CD14-positive monocyte (primary cell): ENCODE results near the gene SLC6A5. TPM values are rescaled to one million over a fixed set of nuclear protein-coding genes. Genes with fewer than 3 reads are reported as not detected.

Experiments used
- DNase-seq, 3 donors: peaks; one replicate each; pipeline ENCODE4 v3.0.0-alpha.2; 2011 to 2022
- H2AFZ ChIP-seq: 2 replicates; pipeline ENCODE4 v1.6.0; 2012; ENCODE audit warnings: mild to moderate bottlenecking, low read depth, low read length, inconsistent platforms; ENCODE audit not compliant: insufficient read depth, poor library complexity, severe bottlenecking
- H3K27ac ChIP-seq, 2 donors: 1 replicate in 1 of 2; 2 replicates in 1 of 2; pipeline ENCODE4 v1.5.1; 2012 to 2013; ENCODE audit warnings: low read length in 2 of 2, control low read depth in 1 of 2, inconsistent platforms in 1 of 2, low read depth in 1 of 2, mild to moderate bottlenecking in 1 of 2
- H3K27me3 ChIP-seq, 2 donors: one replicate each; pipeline versions ENCODE4 v1.6.0 to v1.6.1; 2011 to 2013; ENCODE audit warnings: low read length in 2 of 2; ENCODE audit not compliant: control insufficient read depth in 2 of 2, insufficient read depth in 2 of 2
- H3K36me3 ChIP-seq, 2 donors: replicated peaks in 1 of 2; 1 replicate in 1 of 2; 2 replicates in 1 of 2; pipeline versions ENCODE4 v1.5.1 to v1.6.1; 2012 to 2013; ENCODE audit warnings: low read length in 2 of 2, control low read depth in 1 of 2, inconsistent platforms in 1 of 2, mild to moderate bottlenecking in 1 of 2; ENCODE audit not compliant: insufficient read depth in 2 of 2, control insufficient read depth in 1 of 2
- H3K4me1 ChIP-seq, 2 donors: 1 replicate in 1 of 2; 2 replicates in 1 of 2; pipeline versions ENCODE4 v1.5.1 to v1.6.1; 2012 to 2013; ENCODE audit warnings: low read length in 2 of 2, control low read depth in 1 of 2, inconsistent platforms in 1 of 2, mild to moderate bottlenecking in 1 of 2, moderate library complexity in 1 of 2; ENCODE audit not compliant: insufficient read depth in 2 of 2, control insufficient read depth in 1 of 2
- H3K4me2 ChIP-seq: replicated peaks from 2 replicates; pipeline ENCODE3; 2012; ENCODE audit warnings: low read length, moderate library complexity, mild to moderate bottlenecking; ENCODE audit not compliant: poor library complexity, severe bottlenecking; ENCODE audit errors: extremely low read depth
- H3K4me3 ChIP-seq, 3 experiments: fragments of 200-600 bp in 1 of 3; sonication (generic) in 1 of 3; replicated peaks in 1 of 3; 1 replicate in 2 of 3; 2 replicates in 1 of 3; pipeline ENCODE4 v1.5.1; 2011 to 2013; ENCODE audit warnings: low read length in 3 of 3, mild to moderate bottlenecking in 3 of 3, control low read depth in 2 of 3, low read depth in 2 of 3, inconsistent platforms in 1 of 3, moderate library complexity in 1 of 3
- H3K79me2 ChIP-seq: 2 replicates; pipeline ENCODE4 v1.6.0; 2012; ENCODE audit warnings: mild to moderate bottlenecking, control low read depth, inconsistent platforms, low read length, moderate library complexity; ENCODE audit not compliant: insufficient read depth
- H3K9ac ChIP-seq: 2 replicates; pipeline ENCODE4 v1.6.0; 2017; ENCODE audit warnings: low read length, mild to moderate bottlenecking; ENCODE audit not compliant: insufficient read depth, poor library complexity, severe bottlenecking
- H3K9me3 ChIP-seq, 2 donors: replicated peaks in 1 of 2; 1 replicate in 1 of 2; 2 replicates in 1 of 2; pipeline versions ENCODE4 v1.5.1 to v1.6.1; 2012 to 2013; ENCODE audit warnings: low read length in 2 of 2, control low read depth in 1 of 2; ENCODE audit not compliant: control insufficient read depth in 1 of 2, insufficient read depth in 1 of 2
- H4K20me1 ChIP-seq: 2 replicates; pipeline ENCODE4 v1.6.0; 2012; ENCODE audit warnings: mild to moderate bottlenecking, low read length, control low read depth, moderate library complexity; ENCODE audit not compliant: insufficient read depth
- H3K27ac Mint-ChIP-seq, 7 donors: one replicate each; pipeline ENCODE4 v1.8.0; 2020; ENCODE audit warnings: mild to moderate bottlenecking in 7 of 7, mixed read lengths in 7 of 7, moderate library complexity in 6 of 7, inconsistent platforms in 2 of 7
- H3K27me3 Mint-ChIP-seq, 3 donors: one replicate each; pipeline ENCODE4 v1.8.0; 2021 to 2022; ENCODE audit warnings: low read depth in 3 of 3, mild to moderate bottlenecking in 3 of 3, mixed read lengths in 3 of 3, moderate library complexity in 3 of 3, inconsistent platforms in 1 of 3
- H3K36me3 Mint-ChIP-seq, 2 donors: one replicate each; pipeline ENCODE4 v1.8.0; 2020; ENCODE audit warnings: mixed read lengths in 2 of 2, inconsistent platforms in 1 of 2, mild to moderate bottlenecking in 1 of 2
- H3K4me1 Mint-ChIP-seq: one replicate; pipeline ENCODE4 v1.8.0; 2020; ENCODE audit warnings: mild to moderate bottlenecking, mixed read lengths
- H3K4me3 Mint-ChIP-seq, 2 donors: one replicate each; pipeline ENCODE4 v1.8.0; 2020; ENCODE audit warnings: mild to moderate bottlenecking in 2 of 2, mixed read lengths in 2 of 2, moderate library complexity in 1 of 2
- H3K9me3 Mint-ChIP-seq, 7 donors: one replicate each; pipeline ENCODE4 v1.8.0; 2020 to 2022; ENCODE audit warnings: mixed read lengths in 7 of 7, mild to moderate bottlenecking in 6 of 7, moderate library complexity in 6 of 7, inconsistent platforms in 2 of 7
- CTCF ChIP-seq: fragments of 200-600 bp; IDR thresholded peaks from one replicate; pipeline ENCODE4 v1.8.0; 2022; ENCODE audit warnings: antibody characterized with exemption, mild to moderate bottlenecking
- WGBS: methylation state at CpG from one replicate; pipeline ENCODE4 v1.1.5; 2013; ENCODE audit warnings: missing lambda C conversion rate; ENCODE audit not compliant: insufficient coverage; 5-methylcytosine and 5-hydroxymethylcytosine counted together
- intact Hi-C, 2 donors: fragments of 100-400 bp; cut with micrococcal nuclease; formaldehyde crosslinking; loops; one replicate each; pipeline versions ENCODE4 v1.15.0 to v1.15.1; 2023
- polyA plus RNA-seq, 3 donors: library from polyadenylated mRNA; depleted of rRNA in 1 of 3; unstranded in 2 of 3; stranded (reverse) in 1 of 3; fragments of 300-500 nt in 2 of 3; fragments of >200 nt in 1 of 3; fragmentation: Illumina TruSeq in 2 of 3; gene quantifications; 1 replicate in 2 of 3; 2 replicates in 1 of 3; pipeline ENCODE4 v1.2.3, GENCODE V29; 2012 to 2021

SLC6A5 gene
- polyA plus RNA-seq, 3 donors = not detected

- H3K4me1 Mint-ChIP-seq = peaks cover 5% of the 10 kb centered on the region
- no CpG with 5 or more reads among the region's 2 CpGs for WGBS
- no peaks in the 10 kb centered on the region for H3K4me1 ChIP-seq
These were observed 21.6 kb downstream of the SLC6A5 start for GRCh38 chr11:20620988-20621387.

GRCh38 chr11:20621679-20622078 lies 22.3 kb downstream of the SLC6A5 start:
- Histone ChIP-seq H3K9ac (no peak overlapping the region), H3K27me3 (peaks cover 10 to 22% of the 10 kb centered on the region in 2 donors), H3K4me2 (no peak overlapping the region), H3K36me3 (no peaks in the 10 kb centered on the region), H3K4me1 (no peaks in the 10 kb centered on the region), H3K79me2 (no peaks in the 10 kb centered on the region), H3K27ac (no peak overlapping the region), H3K9me3 (no peaks in the 10 kb centered on the region), H3K4me3 (no peak overlapping the region), H2AFZ (no peak overlapping the region), H4K20me1 (no peaks in the 10 kb centered on the region)
- no peak for TF ChIP-seq CTCF
- intact Hi-C loops = no loop called here
- peaks cover 0 to 2% (median 0%) of the 10 kb centered on the region in 7 donors for H3K9me3 Mint-ChIP-seq
- no peak overlapping the region for H3K4me3 Mint-ChIP-seq
- peaks cover 22 to 32% (median 28%) of the 10 kb centered on the region in 3 donors for H3K27me3 Mint-ChIP-seq
- 69% methylated on average over 6 of the region's 6 CpGs for WGBS
- DNase-seq = no peak
- peaks cover 5% of the 10 kb centered on the region for H3K4me1 Mint-ChIP-seq
- no peak overlapping the region for H3K27ac Mint-ChIP-seq
- no peaks in the 10 kb centered on the region for H3K36me3 Mint-ChIP-seq

More at GRCh38 chr11:20620988-20621387, 21.6 kb downstream of the SLC6A5 start:
- H3K27me3 ChIP-seq = peaks cover 14 to 28% of the 10 kb centered on the region in 2 donors
- Mint-ChIP-seq H3K4me3 (no peak overlapping the region), H3K9me3 (peaks cover 0 to 2% (median 0%) of the 10 kb centered on the region in 7 donors), H3K27me3 (peaks cover 22 to 36% (median 31%) of the 10 kb centered on the region in 3 donors), H3K27ac (no peak overlapping the region), H3K36me3 (no peaks in the 10 kb centered on the region)
- no peak for TF ChIP-seq CTCF
- no peak for DNase-seq
- no peaks in the 10 kb centered on the region for H3K9me3 ChIP-seq
- H3K9ac ChIP-seq = no peak overlapping the region
- H3K4me2 ChIP-seq = no peak overlapping the region
- H3K79me2 ChIP-seq = no peaks in the 10 kb centered on the region
- H2AFZ ChIP-seq = no peak overlapping the region
- no peaks in the 10 kb centered on the region for H4K20me1 ChIP-seq
- intact Hi-C loops = no loop called here
- no peak overlapping the region for H3K4me3 ChIP-seq
- no peaks in the 10 kb centered on the region for H3K36me3 ChIP-seq
- no peak overlapping the region for H3K27ac ChIP-seq
